Dermis microvascular lymphatic vessel endothelial cell (primary cell): ENCODE results near the gene LHX4. TPM values are rescaled to one million over a fixed set of nuclear protein-coding genes. Genes with fewer than 3 reads are reported as not detected.
A peak's percentile ranks its signal among the peaks of the same experiment; 100 is the strongest.

Source experiments
- DNase-seq, 2 donors: peaks; one replicate each; pipeline versions ENCODE4 v3.0.0 to v3.0.0-alpha.2; 2010; ENCODE audit warnings: low read depth in 2 of 2
- total RNA-seq: library from RNA; depleted of rRNA; stranded (reverse); fragments of >200 nt; gene quantifications from 2 replicates; pipeline ENCODE4 v1.2.1, GENCODE V29; 2014

LHX4 gene
- total RNA-seq, result not detected in 2 replicates

DNA sequence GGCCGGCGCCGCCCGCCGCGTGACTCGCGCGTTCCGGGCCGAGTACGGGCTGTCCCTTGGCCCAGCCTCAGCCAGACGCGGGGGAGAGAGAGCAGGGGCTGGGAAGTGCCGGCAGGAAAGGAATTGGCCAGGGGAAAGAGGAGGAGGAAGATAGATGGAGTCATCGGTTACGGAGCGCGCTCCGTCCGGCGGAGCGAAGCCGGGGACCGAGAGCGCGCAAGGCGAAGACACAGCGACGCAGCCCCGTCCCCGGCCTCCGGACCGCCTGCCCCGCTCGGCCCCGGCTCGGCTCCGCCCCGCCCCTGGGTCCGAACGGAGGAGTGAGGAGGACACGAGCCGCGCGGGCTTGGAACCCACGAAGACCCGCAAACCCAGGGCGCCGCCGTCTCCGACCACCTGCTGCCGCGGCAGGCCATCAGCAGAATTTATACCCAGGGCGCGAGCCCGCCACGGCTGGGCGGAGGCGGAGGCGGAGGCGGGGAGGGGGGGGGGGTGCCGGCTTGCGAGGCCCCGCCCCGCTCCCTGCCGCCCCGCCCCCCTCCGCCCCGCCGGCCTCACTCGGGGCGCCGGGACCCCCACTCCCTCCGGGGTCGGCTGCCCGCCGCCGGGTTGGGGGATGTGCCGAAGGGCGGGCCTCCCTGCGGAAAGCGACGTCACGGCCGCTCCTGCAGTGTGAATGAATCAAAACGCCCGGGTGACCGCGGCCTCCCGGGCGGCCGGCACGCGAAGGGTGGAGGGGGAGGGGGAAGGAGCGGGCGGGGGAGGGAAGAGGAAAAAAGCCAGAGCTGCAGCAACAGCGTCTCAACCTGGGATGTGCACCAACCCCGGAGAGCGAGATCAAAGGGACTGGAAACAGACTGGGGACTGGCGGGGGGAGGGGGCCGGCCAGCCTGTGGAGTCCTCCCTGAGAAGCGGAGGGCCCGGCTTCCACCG, at the start of gene LHX4:
Gene LHX4, plus strand, starts transcription at position 782 of the 933 bp plus-strand sequence. CDS start 266 bp downstream, outside the sequence.
- peak in 1 of 2 donors; percentile 28 for DNase-seq

DNA sequence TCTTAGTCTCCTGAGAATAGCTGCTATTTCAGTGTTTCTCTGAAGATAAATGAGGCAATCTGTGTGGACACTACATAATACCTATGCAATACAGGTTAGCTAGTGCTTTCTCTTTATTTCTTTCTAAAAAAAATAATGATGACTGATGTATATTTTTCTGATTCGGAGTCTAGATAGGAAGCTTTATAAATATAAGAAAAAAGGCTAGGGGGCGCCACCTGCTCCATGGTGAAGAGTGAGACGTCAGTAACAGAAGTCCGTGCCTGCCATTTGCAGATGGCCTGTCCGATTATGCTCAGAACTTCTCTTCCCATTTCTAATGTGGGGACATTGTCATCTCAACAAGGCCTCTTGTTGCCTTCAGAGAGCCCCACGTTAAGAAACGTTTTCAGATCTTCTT, 49.0 kb upstream of the LHX4 start:
- peak in 1 of 2 donors; percentile 48 for DNase-seq

DNA sequence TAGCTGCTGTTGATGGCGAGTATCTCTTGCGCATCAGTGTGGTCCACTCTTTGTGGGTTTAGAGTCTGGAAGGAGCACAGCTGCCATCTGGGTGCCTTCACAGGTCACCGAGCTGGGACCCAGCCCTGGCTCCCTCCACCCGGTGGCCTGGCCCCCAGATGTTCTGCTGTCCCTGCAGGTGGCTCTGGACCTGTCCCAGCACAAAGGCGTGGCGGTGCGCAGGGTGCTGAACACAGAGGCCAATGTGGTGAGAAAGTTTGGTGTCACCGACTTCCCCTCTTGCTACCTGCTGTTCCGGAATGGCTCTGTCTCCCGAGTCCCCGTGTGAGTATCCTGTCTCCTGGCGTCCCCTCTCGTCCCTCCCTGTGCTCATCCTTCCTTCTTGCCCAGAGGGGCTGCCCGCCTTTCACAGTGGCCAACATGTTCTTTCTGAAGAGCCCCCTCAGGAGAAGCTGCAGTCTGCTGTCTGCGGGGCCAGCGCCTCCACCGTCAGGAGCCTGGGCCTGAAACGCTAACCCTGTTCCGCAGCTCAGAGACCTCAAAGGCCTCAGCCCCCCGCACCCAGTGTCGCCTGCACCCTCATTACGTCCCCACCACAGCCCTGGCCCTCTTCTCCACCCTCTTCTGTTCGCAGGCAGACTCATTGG, 47.9 kb upstream of the LHX4 start:
- DNase-seq, result no peak

DNA sequence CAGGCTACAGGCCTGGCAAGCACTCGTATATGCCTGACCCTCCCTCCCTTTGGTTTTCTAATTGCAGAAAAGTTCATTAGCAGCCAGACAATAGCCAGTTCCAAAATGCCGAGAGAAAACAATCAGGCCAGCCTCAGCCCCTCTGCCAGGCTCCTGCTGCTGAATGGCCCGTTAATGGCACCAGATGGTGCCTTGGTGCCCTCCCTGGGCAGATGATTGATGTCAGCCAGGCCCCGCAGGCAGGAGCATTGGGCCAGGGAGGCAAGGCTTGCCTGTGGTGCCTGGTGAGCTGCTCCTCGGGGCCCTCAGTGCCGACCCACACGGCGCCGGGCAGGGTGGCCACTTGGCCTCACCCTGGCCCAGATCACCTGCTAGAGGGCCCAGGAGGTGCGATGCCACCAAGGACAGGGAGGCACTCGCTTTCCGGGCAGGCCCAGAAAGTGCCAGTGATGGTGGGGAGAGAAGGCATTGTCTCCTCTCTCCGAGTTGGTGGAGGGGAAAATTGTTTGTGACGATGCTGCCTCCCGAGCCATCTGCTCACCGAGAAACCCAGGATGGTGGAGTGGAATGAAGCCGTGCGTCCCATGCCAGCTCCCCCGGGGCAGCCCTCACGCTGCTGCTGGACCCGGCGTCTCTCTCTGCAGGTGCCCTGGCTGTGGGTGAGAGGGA, 47.3 kb upstream of the LHX4 start:
- no peak for DNase-seq

DNA sequence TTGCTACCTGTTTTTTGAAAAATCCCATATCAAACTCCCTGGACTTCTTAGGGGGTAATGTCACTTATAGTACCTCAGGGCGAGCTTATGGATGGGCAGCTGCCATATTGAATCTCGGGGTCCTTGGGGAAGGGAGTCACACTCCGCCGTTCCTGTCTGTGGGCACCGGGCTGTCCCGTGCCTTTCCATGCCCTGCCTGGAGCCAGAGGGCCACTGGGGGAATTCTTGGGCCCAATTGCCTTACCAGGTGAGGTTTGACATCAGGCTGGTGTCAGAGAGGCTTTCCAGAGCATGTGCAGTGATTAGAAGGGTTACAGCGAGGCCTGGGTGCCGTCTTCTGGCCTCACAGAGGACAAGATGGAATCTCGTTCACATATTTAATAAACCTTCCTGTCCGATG, 46.6 kb upstream of the LHX4 start:
- DNase-seq, result no peak

DNA sequence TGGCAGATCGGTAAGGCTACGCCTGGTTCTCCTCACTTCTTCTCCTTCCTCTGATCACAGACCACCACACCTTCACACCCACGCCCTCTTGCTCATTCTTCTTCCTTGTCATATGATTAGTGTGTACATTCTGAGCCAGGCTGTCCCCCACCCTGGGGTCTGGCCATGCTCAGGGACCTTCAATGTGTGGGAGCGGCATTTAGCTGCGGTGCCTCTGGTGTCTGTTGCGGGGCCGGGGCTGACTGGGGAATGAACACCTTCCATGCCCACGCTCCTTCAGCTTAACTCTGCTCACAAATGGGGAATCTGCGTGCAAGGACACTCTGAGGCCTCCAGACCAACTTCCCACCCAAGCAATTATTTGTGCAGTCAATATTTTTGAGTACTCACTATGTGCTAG, 46.0 kb upstream of the LHX4 start:
- no peak for DNase-seq

DNA sequence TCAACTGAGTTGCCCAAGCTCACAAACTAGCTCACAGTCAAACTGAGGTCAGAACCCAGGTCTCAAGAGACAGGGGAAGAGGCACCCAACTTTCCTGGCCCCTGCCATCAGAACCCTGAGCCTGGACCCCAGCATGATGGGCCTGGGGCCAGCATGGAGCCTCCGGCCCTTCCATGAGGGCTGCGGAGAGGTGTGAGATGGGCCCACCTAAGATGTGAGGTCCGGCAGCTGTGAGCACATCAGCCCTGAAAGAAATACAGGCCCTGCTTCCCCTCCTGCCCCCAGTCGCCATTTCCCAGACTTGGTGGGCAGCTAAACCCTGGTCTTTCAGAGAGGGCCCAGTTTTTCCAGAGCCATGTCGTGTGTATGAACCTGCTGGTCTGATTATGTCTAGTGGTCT, 44.8 kb upstream of the LHX4 start:
- no peak for DNase-seq

DNA sequence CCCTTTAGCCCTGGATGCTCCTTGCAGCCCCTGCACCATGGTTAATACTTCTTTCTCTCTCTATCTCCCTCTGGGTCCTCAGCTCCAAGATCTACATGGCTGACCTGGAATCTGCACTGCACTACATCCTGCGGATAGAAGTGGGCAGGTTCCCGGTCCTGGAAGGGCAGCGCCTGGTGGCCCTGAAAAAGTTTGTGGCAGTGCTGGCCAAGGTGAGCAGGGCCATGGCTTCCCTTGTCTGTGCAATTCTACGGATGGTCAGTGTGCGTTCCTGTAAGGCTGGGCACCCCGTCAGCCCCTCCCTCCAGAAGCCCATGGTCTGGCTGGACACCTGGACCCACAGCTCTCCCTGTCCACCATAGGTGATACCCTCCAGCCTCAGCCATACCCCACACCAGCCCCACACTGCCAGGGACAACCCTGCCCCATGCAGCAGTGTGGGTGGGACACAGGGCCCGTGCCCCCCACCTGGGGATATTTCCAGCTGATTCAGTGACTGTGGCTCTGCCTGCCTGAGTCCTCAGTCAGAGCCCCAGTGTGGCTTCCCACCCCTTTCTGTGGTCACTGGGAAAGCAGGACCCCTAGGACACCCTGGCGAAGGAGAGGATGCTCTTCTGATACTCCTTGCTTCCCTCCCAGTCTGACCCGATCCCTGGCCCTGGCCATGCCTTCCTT, 44.0 kb upstream of the LHX4 start:
- DNase-seq, result no peak

DNA sequence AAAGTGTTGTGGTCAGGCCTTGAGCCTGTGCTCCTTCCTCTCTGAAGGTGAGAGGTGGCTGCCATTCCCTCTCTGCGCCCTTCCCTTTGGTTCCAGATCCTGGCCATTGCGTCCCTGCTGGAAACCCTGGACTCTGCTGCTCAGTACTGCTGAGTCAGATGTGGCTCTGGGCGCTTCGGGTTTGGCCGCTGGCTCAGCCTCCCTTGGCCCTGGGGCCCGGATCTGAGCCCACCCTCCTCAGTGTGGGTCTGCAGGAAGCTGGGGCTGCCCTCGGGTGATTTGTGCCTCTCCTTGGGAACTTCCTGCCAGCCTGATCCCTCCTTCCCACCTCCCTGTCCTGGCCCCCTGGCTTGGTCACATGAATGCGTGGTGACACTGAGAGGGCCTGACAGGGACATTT, 43.2 kb upstream of the LHX4 start:
- no peak for DNase-seq

DNA sequence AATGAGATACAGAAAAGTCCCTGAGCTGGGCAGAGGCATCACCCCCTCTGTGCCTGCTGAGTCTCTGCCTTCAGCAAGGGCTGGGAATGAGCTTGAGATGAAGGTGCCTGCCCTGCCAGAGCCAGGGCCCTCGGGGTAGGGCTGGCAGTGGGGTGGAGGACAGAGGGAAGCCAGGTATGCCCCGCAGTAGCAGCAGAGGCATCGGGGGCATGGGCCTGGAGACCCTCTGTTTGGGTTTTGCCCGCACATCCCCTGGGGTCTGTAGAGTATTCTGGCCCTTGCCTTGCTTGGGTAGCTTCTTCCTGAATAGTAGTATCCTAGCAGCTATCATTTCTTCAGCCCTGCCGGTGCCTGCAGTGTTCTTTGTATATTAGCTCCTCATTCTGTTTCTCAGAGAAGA, 42.4 kb upstream of the LHX4 start:
- DNase-seq, result no peak

DNA sequence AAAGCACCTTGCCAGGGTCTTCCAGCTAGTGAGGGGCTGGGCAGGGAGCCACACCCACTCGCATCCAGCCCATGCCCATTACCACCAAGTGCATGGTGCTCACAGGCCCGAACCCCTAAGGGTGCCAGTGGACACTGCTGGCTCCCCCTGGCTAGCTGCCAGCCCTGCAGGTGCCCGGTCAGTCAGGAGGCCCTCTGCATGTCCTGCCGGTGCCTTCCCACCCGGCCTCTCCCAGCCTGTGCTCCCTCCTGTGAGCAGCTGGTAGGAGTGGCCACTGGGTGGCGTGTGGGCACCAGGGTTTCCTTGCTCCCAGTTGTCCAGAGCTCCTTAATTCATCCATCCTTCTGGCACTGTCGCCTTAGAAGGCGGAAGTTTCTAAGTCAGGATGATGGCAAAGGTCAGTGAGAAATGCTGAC, 42.0 kb upstream of the LHX4 start:
- DNase-seq, result peak; percentile 18 to 67

DNA sequence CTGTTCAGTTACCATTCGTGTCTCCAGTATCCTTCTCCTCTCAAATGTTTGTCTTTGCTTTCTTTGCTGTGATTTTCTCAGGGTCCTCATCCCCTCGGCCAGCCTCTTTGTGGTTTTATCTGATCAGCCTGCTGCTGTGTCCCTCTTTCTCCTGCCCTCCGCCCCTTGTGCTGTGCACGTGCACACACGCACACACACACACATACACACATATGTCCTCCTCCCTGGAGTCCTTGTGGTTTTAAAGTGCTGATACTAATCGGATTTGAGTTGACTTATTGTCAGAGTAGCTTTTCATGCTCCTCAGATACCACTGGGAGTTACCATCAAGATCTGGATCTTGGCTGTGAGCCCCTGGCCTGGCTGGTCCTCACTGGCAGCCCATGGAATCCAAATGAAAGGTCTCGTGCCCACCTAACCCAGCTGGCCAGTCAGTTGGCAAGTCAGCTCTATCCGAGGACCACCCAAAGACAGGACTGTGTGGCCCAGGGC, 41.3 kb upstream of the LHX4 start:
- DNase-seq, result no peak

DNA sequence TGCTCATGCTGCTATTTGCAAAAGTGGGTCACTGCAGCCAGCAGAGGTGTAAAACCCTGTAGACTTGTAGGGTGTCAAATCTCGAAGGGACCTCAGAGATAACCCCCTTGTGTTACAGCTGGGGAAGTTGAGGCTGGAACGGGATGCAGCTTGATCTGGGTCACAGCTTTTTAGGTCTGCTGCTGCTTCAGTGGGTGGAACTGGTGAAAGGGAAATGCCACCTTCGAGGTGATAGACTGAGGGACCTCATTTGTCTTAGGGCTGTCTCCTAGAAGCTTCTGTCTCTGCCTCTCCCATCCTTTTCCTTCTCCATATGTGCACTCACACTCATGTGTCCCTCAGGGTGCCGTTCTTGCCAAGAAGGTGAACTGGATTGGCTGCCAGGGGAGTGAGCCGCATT, 40.0 kb upstream of the LHX4 start:
- no peak for DNase-seq

DNA sequence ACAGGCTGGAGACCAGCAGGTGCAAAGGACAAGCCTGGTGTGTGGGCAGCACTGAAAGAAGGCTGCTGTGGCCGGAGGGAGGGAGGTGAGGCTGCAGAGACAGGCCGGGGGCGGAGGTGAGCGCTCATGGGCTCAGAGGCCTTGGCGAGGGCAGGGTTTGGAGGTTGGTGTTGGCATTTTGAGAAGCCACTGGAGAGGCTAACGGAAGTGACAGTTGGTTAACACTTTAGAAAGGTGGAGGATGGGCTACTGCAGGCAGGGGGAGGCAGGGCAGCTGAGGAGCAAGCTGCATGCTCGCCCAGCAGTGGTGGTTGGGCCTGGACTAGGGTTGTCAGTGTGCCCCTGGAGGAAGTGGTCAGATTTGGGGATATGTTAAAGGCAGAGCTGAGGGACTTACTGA, 37.9 kb upstream of the LHX4 start:
- DNase-seq, result no peak

DNA sequence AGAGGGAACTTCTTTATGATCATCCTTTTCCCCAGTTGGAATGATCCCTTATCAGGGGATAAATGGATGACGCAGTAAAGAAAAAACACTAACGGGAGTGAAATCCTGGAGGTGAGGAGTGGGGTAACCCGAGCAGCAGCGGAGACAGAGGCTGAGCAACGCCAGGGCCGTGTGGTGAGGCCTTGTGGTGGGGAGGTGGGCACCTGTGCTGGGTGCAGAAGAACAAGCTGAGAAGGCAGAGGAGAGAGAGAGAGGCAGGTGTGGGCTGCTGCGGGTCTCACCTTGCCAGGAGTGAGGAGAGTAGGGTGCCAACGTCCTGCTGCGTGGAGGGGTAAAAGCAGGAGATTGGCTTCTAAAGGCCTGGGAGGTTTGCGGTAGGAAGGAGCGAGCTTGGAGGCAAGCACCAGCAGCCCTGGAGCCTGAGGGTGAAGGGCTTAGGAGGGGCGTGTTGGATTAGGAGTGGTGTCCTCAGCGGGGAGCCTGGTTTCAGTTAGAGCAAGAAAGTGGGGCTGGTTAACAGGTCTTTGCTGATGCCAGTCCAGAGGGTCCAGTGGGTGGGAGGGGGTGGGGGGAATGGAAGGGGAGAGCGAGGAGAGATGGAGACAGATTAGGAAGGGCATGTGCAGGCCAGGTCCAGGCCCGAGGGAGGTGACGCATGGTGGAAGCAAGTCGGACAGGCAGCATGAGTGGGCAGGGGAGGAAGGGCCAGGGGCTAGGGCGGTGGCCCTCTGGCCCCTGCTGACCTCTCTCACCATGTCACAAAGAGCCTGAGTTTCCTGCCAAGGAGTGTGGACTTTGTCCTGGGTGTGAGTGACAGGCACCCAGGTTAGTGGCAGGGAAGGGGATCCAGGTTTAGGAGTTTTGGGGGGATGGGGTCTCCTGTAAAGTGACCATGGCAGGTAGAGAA, 36.7 kb upstream of the LHX4 start:
- no peak for DNase-seq

DNA sequence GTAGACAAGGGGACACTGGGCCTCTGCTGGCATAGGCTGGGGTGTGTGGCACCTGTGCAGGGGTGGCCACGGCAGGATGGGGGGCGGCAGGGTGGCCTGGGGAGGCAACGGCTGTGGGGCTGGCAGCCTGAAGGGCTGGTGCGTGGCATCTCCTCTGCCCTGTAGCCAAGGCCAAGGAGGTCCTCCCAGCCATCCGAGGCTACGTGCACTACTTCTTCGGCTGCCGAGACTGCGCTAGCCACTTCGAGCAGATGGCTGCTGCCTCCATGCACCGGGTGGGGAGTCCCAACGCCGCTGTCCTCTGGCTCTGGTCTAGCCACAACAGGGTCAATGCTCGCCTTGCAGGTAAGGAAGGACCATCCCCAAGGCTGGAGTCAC, 36.0 kb upstream of the LHX4 start:
- DNase-seq, result no peak

DNA sequence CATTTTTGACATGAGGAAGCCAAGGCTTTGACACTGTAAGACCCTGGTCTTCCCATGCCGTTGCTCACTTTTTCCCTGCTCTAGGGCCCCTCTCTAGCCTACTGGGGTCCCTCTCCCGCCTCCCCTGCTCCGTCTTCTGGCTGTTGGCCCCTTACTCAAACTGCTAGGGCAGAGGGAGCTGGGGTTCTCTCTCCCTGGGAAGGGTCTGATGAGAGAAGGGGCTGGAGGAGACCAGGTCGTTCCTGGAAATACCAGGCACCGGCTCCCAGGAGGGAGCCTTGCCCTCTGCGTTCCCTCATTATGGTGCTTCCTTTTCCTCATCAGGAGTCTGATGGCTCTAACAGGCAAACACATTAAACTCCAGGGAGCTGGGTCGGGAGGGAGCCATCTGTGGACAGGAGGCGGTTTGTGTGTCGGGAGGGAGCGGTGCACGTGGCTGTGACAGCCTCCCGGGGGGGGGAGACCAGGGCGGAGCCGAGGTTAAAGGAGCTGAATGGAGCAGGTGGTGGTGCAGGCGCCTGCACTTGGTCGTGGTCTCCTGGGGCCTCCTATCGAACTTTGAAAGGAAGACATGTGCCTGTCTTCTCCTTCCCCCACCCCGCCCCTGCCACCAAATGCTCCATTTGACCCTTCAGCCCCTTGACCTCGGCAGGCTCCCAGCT, 35.4 kb upstream of the LHX4 start:
- no peak for DNase-seq

DNA sequence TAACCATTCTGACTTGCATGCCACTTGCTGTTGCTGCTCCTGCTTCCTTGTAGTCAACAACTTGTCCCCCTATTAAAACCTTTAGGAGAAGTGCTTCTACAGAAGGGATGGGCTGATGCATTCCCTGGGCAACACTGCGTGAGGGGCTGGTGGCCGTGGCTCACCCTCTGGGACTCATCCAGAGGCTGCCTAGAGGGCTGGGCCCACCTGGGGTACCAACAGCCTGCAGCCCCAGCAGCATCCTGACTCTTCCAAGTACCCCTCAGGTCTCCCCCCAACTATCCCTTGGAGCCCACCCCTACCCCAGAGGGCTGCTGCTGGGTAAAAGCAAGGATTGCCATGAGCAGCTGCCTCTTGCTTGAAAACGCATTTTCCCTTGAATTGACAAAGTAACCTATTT, 34.7 kb upstream of the LHX4 start:
- DNase-seq, result no peak

DNA sequence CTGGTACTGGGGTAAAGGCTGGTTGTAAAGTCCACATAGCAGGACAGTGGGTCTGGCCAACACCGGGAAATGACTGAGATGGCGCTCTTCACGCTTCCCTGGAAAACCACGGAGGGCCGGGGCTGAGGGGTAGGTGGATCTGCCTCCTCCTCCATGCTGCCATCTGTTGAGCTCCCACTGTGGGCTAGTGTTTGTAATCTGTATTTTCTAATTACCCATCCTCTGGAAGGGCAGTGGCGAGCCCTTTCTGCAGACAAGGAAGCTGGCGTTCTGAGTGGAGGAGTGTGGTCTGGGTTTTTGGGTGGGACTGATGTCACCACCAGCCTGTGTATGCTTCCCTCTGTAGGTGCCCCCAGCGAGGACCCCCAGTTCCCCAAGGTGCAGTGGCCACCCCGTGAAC, 34.1 kb upstream of the LHX4 start:
- DNase-seq, result no peak

DNA sequence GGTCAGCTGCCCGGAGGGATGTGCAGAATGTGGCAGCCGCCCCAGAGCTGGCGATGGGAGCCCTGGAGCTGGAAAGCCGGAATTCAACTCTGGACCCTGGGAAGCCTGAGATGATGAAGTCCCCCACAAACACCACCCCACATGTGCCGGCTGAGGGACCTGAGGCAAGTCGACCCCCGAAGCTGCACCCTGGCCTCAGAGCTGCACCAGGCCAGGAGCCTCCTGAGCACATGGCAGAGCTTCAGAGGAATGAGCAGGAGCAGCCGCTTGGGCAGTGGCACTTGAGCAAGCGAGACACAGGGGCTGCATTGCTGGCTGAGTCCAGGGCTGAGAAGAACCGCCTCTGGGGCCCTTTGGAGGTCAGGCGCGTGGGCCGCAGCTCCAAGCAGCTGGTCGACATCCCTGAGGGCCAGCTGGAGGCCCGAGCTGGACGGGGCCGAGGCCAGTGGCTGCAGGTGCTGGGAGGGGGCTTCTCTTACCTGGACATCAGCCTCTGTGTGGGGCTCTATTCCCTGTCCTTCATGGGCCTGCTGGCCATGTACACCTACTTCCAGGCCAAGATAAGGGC, 33.5 kb upstream of the LHX4 start:
- no peak for DNase-seq
